Activated CD4-positive, alpha-beta T cell treated with anti-CD3 and anti-CD28 coated beads, Interleukin-2, amount 50 U/mL, for 48 hours (primary cell): Measurements from ENCODE around the gene EMC9.
"Not testable (repeated sequence)": the region's sequence is repeated elsewhere in the genome, so short reads cannot be mapped to it uniquely, and the experiment has no call there.

Source experiments
- DNase-seq, 2 experiments: peaks; one replicate each; pipeline ENCODE4 v3.0.0-alpha.2; 2020

The EMC9 gene

DNA sequence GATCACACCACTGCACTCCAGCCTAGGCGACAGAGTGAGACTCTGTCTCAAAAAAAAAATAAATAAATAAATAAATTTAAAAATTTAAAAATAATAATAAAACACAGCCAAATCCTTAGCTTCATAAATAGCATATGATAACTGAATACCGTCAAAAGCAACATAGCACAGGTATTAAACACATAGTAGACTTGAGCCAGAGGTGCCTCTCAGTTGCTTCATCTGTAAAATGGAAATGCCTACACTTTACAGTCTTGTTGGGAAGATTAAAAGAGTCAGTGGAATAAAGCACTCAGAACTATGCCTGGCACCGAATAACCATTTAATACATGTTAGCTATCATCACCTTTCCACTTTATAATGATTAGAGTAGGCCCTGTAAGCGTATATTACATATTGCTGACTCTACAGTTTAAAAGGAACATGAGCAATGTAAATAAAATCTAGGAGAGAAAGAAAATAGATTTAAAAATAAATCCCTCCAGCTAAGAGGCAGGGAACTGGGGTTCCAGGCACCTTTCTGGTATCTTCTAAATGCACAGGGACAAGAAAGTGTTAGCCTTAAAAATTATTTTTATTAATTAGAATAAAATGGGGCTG, 34.6 kb downstream of the EMC9 start:
- DNase-seq: no peak

DNA sequence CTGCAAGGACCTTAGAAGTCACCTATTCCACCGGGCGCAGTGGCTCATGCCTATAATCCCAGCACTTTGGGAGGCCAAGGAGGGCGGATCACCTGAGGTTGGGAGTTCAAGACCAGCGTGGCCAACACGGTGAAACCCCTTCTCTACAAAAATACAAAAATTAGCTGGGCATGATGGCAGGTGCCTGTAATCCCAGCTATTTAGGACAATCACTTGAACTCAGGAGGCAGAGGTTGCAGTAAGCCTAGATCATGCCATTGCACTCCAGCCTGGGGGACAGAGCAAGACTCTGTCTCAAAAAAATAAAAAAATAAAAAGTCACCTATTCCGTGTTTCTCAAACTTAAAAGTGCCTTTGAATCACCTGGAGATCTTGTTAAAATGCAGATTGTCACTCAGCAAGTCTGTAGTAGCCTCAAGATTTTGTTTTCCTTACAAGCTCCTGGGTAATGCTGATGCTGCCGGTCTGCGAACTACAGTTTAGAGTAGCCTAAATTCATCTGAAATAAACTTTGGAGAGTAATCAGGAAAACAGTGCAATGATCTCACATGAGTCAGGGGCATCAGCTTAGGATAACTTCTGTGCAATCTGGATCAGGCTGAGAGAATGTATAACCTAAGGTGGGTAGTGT, 35.7 kb downstream of the EMC9 start:
- not testable (repeated sequence) for DNase-seq

DNA sequence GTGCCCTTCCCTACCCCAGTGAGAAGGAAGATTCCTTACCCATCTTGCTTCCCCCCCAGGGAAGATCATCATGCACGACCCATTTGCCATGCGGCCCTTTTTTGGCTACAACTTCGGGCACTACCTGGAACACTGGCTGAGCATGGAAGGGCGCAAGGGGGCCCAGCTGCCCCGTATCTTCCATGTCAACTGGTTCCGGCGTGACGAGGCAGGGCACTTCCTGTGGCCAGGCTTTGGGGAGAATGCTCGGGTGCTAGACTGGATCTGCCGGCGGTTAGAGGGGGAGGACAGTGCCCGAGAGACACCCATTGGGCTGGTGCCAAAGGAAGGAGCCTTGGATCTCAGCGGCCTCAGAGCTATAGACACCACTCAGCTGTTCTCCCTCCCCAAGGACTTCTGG, 37.9 kb downstream of the EMC9 start:
- DNase-seq: no peak

DNA sequence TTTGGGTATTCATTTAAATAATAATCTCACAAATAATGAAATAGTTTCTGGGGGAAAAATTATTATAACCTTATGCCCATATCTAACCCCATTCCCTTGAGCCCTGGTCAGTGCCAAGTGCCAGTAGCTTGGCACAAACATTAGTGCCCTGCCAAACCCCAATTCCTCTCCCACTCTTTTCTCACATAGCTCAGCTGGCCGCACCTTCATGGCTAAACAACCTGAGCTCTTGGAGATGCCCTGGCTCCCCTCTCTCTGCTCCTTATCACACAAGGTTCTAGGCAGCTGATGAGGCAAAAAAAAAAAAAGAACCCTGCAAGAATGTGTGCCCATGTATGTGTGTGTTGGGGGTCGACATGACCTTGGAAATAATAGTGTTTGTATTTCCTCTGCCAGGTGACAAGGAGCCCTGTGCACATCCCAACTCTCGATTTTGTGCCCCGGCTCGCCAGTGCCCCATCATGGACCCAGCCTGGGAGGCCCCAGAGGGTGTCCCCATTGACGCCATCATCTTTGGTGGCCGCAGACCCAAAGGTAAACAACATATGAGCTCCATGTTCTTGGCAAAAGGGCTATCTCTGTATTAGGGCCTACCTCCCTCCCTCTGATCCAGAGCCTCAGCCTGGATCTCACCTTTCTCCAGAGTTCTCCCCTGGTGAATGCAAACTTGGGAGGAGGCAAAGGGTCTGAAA, 38.9 kb downstream of the EMC9 start:
- no peak for DNase-seq

DNA sequence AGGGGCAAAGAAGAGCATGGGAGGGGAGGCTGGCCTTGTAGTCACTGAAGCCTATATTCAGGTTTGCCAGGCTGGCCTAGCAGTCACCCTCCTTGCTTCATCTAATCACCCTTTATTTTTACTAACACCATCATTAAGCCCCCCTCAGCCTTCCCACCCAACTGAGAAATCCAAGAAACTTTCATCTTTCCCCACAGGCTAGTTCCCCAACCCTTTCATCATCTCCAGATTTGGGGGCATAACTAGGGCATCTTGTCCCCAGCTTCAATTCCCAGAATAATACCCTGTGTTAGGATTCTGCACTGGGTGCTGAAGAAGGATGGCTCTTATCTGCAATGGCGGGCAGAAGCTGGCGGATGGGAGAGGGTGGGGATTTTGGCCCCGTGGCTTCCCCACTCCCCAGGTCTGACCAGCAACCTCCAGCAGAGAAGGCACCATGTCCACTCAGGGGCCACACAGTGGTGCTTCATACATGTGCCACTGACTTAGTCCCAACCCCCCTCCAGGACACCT, 40.4 kb downstream of the EMC9 start:
- no peak for DNase-seq

DNA sequence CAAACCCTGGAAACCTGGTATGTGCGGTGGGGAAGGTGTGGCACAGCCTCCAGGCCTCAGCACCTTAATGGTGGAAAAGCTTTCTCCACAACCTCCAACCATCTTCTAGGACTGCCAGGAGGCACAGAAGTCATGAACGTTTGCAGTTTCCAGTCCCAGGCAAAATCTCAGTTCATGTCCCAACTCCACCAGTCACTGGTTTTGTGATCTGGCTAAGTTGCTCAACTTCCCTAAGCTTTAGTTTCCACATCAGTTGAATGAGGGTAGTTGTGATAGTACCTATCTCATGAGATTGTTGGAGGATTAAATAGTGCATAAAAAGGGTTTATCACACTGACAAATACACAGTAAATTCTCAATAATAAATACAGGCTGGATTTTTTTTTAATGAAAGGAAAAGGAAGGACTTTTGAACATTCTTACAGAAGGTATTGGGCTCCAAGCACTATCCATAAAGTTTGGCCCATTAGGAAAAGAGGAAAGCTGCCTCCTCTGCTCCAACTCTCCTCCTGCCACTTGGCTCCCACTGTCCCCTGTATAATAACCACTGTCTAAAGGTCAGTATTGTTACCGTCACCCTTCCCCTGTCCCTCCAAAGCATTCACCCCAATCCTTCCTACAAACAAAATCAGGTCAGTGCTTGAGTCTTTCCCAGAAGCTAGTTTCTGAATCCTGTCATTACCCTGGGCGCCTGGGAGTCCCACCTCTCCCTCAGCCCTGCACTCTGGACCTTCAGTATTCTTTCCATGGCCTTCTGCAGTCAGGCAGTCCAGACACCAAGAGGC, 41.0 kb downstream of the EMC9 start:
- no peak for DNase-seq

DNA sequence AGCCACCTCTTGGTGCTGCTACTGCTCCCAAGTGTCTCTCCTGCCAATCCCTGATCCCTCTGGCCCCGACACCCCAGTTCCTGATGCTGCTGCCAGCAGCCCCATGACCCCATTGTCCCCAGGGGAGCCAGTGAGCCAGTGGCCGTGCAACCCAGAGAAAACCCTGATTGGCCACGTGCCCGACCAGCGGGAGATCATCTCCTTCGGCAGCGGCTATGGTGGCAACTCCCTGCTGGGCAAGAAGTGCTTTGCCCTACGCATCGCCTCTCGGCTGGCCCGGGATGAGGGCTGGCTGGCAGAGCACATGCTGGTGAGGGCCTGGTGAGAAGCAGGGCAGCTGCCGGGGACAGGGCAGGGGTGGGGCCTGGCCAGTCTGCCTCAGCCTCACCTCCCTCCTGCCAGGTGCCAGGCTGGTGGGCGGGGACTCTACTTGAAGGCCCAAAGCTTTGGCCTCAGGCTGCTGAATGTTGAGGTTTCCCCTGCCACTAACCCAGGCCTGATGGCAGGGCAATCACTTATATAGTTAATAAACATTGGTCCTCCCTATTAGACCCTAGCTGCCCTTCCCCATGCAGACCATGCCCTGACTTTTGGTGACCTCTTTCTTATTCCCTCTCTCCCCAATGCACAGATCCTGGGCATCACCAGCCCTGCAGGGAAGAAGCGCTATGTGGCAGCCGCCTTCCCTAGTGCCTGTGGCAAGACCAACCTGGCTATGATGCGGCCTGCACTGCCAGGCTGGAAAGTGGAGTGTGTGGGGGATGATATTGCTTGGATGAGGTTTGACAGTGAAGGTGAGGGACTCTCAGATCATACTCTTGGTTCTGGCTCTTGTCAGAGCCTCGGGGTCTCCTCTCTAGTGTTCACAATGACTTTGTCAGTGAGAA, 42.2 kb downstream of the EMC9 start:
- no peak for DNase-seq

DNA sequence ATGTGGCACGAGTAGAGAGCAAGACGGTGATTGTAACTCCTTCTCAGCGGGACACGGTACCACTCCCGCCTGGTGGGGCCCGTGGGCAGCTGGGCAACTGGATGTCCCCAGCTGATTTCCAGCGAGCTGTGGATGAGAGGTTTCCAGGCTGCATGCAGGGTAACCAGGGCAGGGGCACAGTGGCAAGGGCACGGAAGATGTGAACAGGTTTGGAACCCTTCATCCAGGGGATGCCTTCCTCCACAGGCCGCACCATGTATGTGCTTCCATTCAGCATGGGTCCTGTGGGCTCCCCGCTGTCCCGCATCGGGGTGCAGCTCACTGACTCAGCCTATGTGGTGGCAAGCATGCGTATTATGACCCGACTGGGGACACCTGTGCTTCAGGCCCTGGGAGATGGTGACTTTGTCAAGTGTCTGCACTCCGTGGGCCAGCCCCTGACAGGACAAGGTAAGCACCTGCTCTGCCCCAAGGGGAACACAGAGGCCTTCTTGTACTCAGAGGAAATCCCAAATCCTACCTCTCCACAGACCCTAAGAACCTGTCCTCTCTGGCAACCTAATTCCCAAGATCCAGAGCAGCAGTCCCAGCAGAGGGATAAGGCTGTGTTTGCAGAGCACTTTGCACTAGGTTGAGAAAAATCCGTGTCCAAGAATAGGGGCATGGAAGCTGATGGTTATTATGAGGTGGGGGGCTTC, 43.0 kb downstream of the EMC9 start:
- DNase-seq: no peak

DNA sequence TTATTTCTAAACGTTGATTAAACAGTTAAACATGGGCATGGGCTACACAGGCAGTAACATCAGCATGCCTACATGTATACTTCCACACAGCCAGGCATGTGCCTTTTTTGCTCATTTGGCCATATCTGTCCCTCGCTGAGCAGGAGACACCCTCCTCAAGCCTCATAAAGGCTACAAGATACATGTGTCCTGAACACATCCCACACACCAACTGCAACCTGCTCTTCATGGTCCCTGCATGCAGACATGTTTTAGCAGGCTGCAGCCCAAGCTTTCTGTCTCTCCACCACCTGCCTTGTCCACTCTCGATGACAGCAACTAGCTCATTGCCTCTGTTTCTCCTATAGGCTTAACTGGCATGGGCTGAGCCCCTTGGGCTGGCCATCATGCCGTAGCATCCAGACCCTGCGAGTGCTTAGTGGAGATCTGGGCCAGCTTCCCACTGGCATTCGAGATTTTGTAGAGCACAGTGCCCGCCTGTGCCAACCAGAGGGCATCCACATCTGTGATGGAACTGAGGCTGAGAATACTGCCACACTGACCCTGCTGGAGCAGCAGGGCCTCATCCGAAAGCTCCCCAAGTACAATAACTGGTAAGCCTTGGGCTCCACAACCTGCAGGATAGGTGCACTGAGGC, 44.7 kb downstream of the EMC9 start:
- no peak for DNase-seq

DNA sequence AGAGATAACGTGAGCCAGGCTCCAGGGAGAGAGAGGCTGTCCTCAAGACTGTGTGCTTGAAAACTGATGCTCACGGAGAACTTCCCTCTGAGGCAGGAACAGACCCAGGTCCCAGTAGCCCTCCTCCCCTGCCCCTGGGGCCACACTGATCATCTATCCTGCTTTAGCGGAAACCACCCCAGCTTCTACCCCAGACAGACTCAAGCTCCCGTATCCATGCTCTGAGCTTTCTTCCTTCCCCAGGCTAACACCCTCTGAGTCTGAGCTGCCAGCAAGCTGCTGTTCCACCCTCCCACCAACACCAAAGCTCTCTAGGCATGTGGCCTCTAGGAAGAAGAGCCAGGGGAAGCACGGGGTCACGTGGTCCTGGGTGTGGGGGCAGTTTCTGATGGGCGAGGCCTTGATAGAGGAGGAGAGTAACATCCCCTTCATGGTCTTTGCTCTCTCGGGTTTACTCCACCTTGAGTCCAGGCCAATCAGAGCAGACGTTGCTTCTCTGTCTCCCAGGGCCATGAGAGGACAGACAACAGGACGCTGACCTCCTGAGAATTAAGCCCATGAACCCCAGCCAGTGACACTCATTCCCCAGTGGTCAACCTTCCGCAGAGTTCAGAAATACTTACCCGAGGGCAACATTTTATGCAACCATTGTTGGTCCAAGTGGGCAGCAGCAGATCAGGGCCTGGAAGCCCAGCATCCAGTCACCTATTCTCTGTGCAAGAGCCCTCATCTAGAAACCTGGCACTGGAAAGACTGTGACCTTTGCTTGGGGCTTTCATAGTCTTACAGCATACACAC, 45.9 kb downstream of the EMC9 start:
- DNase-seq: peak; percentile 74 to 83

DNA sequence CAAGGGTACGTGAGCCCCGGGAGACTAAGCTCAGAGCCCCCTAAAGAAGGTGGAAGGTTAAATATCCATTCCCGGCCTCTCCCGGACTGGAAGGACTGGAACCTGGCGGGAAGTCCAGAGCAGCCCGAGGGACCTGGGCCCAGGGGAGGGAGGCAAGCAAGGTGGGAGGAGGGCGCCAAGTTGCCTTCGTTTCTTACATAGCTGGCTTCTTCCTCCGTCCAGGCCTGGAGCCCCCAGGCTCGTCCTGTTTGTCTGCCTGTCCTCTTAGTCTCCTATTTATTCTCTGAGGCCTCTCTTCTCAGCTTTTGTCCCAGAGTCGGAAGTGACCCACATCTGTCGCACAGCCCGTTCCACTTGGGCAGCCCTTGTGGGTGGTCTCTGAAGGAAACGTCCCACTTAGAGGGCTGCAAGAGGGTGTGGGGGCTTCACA, 46.5 kb downstream of the EMC9 start:
- peak in 1 of 2 experiments; percentile 26 for DNase-seq

DNA sequence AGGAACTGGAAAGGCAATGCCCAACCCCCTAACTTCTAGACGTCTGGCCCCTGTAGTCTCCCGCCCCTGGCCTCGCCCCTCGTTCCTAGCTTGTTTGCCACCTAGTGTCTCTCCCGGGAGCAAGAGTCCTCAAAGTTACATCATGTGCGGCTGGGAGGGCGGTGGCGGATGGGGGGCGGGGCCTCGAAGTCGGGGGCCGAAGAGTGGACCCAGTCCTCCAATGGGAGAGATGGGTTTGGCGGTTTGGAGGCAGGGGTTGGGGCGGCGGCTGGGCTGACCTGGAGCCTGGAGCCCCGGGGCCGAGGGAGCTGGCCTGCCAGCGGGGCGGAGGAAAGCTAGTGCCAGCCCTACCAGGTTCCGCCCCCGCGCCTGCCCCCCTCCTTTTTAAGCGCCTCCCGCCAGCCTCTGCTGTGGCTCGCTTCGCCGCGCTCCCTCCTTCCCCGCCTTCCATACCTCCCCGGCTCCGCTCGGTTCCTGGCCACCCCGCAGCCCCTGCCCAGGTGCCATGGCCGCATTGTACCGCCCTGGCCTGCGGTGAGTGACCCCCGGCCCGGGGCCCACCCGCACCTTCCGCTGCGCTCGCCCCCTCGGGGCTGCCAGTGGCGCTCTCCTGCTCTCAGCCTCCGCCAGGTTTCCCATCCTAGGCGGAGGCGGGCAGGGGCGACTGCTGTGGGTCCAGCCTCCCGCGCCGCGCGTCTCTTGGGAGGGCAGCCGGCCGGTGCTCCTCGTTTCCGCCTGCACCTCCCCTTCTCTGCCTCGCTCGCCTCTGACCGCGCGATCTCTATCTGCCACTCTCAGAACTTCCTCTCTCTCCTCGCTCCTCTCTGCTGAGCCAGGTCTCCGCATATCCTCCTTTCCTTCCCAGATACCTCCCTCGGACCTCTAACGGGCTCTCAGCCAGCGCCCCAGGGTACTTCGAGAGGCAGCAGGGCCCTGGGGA, 47.2 kb downstream of the EMC9 start, which contains the start of gene PCK2:
Gene PCK2 (plus strand): TSS at position 411 of the 940 bp plus-strand sequence. CDS start 95 bp downstream, at position 506.
- DNase-seq: peak; percentile 91 to 93

DNA sequence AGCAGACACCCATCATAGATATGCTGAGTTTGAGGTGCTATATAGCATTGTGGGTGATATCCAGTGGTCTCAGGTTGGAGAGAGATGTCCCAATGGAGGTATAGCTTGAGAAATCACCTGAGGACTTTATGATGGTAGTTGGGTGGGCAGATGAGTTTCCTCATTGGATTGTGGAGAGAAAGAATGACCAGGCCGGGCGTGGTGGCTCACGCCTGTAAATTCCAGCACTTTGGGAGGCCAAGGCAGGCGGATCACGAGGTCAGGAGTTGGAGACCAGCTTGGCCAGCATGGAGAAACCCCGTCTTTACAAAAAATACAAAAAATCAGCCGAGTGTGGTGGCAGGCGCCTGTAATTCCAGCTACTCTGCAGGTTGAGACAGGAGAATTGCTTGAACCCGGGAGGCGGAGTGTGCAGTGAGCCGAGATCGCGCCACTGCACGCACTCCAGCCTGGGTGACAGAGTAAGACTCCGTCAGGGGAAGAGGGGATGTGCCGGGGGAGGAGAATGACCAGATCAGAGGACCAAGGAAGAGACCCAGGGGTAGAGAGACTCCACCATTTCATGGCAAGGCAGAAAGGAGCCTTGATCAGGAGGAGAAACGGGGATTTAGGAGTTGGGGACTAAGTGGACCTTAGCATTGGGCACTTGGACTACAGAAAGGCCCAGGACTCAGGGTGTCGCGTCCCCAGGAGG, 48.0 kb downstream of the EMC9 start:
- peak in 1 of 2 experiments; percentile 13 for DNase-seq

DNA sequence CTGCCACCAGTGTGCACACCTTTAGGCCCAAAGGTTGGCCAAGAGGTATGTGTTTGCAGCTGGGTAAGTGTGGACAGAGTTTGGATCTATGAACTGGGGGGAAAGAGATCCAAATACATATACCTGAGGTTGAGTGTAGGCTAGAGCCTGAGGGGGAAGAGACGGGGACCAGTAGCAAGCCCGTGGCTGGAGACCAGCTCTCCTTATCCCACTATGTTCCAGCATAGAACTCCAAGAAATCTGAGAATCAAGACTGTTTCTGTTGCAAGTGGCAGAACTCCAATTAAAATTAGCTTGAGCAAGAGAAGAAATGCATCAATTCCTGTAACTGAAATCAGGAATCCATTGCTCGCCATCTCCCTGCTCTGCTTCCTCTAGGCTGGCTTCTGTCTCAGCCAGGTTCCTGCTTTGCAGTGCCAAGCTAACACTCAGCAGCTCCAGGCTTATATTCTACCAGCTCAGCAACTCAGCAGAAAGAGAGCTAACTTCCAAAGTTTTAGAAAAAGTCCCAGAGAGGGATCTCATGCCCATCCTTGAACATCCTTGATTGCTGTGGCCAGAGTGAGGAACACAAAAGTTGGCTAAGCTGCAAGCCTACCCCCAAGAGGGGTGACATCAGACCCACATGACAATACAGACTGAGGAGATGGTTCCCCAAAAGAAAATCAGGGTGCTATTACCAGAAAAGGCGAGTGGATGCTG, 48.7 kb downstream of the EMC9 start:
- no peak for DNase-seq

DNA sequence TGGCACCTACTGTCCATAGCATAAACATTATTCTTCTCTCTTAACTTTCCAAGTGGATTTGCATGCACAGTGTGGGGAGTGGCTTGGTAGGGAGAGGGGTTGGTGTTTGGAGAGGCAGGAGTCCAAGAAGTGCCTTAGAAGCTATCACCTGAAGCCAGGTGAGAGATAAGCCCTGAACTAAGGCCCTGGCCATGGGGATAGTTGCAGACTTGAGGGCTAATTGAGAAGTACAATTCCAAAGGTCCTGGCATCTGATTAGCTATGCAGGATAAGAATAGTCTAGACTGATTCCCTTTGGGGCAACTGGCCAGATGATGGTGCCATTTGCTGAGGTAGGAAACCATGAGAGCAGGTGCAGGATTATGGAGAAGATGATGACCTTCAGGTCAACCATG, 49.3 kb downstream of the EMC9 start:
- no peak for DNase-seq

DNA sequence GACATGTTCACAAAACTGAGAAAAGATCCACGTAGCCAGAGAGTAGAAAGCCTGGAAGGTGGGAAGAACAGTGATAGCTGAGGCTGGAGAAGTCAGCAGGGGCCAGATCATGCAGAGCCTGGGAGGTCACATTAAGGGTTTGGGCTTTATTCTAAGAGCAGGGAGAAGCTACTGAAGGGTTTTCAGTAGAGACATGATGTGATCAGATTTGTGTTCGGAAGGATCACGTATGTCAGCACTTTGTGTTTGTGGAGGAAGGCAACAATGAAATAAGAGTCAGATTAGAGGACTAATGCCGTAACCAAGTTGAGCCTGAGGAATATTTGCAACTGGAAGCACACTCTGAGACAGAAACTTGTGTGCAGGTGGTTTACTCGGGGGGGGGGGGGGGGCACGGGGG, 51.5 kb downstream of the EMC9 start:
- no peak for DNase-seq
